NCI-H2196 (cell line): ENCODE results near the gene PACRG.

ENCODE experiments used
- DNase-seq: peaks from one replicate; lab custom pipeline; 2025; ENCODE audit not compliant: unreplicated experiment; lab: John Stamatoyannopoulos, UW

The PACRG gene

DNA sequence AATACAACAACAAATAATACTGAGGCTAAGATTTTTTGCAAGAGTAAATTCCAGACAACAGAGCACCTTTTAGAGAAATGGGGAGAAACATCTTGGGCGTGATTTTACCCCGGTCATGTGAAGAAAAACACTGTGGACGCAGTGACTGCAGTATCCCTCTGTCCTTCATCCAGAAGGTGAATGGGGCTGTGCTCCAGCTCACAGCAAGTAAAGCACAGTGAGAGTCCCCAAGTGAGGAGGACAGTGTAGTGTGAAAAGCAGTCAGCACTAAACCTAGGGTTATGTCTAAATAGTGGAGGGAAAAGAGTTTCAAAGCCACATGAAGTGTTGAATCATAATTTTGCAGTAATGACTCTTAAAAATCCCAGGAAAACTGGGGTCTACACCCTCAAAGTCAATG, 338.4 kb downstream of the PACRG start:
- no peak for DNase-seq

DNA sequence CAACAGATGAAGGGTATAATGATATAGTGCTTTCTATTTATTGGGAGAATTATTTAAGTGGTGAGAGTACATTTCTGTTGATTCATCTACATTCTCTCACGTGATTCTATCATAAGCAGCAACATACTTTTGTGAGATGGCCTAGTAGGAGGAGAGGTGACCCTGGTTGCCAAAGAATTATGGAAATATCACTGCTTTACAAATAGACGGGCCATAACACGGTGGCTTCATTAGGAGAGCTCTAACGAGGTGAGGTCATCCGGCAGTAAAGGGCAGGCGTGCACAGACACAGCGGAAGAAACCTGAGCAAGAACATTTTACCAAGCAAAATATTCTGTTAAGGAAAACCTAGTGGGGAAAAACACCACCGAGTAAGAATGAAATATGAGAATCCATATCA, 349.4 kb downstream of the PACRG start:
- no peak for DNase-seq

DNA sequence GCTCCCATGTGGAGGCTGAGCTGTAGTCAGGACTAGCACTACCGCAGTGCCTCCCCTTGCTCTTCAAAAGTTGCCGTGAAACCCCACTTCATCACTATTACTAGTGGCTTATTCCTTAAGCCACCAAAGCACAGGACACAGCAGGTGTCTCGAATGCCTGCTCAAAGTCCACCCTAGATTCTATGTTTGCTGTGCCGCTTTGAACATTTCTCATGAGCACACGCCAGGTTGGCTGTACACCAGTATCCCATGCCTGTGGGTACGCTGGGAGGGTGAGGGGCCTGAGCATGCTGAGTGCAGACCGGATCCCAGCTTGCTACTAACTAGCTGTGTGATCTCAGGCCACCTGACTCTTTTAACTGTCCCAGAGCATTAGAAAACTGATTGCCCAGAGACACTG, 350.9 kb downstream of the PACRG start:
- no peak for DNase-seq

DNA sequence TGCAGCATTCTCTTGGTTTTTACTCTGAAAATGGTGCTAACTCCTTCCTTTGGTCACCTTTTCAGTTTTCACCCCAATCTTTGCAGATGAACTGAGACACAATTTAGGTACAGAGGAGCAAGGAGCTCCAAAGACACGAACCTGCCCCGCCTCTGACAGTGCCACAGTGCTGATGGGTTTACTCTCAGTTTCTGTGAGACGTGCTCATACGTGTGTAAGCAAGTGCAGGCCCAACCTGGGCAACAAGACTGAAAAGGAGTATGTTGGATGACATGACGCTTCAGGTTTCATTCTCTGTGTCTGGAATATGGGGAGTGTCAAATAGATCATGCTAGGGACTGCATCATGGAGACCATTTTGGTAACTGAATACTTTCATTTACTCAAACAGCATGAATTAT, 352.5 kb downstream of the PACRG start:
- DNase-seq: no peak

DNA sequence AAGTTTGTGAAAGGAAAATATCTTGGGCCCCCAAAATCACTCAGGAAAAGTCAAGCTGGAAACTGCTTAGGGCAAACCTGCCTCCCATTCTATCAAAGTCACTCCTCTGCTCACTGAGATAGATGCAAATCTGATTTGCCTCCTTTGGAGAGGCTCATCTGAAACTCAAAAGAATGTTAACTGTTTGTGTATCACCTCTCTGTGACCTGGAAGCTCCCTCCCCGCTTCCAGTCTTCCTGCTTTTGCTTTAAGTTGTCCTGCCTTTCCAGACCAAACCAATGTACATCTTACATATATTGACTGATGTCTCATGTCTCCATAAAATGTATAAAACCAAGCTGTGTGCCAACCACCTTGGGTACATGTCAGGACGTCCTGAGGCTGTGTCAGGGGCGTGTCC, 355.4 kb downstream of the PACRG start:
- no peak for DNase-seq

DNA sequence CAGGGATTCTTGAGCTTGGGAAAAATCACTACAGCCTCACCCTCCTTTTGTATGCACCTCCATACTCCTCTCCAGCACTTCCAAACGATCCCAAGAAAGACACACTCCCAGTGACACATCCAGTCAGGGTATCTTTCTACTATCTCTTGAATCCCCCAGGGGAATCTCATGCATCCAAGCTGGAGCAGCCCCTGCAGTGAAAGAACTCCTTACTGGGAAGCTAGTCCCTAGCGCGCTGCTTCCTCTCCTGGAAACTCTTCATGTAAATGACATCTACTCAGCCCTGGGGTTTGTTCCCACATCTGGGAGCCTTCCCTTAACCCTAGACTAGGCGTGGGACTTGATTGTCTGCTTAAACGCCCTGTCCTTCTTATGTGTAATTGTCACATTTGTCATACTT, 357.7 kb downstream of the PACRG start:
- no peak for DNase-seq

DNA sequence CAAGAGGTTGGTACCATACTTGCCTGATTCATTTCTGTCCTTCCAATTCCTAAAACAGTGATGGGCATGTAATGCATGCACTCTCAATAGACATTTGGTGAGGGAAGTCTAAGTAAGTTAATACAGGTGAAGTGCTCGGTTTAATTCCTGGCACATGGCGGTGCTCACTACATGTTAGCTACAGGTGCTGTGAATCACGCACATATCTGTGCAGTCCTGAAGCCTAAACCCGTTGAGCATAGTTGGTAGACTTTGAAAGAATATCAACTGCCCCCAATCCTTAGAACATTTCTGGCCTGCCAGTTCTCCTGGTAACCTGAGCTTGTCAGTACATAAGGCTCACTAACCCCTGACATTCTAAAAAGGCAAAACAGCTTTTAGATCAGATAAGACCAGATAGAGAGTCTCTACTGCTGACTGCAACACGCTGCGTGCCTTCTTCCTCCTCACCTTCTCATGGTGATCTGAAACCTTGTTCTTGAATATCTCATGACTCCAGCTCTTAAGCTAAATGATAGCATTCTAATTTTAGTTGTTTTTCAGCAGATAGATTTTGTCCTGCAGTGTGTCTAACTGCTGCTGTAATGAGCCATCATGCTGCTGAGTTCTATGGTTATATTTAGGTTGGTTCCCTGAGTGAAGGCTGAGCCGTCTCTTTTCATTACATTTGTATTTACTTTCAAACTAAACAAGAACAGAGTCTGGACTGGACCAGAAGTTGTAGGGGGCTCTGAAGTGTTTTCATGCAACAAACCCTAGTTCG, 358.3 kb downstream of the PACRG start:
- DNase-seq: no peak

DNA sequence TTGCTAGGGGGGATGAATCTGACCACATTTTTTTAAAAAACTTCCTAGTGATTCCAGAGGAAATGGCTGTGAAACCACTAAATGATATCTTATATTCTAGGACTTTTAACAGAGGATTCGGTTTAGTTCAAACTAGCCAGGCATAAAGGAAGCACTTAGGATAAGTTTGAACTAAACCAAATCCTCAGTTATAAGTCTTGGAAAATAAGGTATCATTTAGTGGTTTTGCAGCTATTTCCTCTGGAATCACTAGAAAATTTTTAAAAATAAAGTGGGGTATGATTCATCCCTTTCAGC, 358.8 kb downstream of the PACRG start:
- DNase-seq: no peak

DNA sequence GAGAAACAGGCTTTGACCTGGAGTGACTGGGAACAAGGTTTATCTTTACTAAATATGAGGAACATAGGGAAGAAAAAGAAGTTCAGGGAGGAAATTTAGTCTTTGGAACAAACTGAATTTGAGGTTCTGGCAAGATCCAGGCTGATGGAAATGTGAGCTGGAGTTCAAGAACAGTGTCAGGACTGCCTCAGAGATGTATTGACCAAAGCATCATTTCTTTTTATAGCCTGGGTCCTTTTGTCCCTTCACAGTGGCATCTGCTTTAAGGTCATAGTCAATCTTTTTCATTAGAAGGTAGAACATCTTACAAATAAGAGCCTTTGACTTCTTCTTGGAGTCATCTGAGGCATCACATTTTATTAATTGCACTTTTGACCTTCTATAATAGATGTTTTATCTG, 360.2 kb downstream of the PACRG start:
- DNase-seq: no peak

DNA sequence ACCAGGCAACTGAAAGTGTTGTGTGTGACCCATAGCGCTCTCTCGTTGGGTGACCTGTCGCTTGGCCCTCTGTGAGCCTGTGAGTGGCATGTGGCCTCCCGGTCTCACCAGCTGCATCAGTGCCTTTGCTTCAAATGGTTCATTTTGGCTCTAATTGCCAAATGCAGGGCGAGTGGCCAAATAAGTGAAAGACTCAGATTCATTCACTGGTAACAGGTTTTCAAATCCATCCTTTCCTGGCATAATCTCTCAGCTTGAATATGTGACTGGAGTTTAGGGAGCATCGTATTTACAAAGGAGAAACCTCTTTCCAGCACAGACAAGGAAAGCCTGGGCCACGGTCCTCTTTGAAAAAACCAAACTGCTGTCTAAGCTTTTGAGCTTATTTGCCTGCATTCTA, 365.1 kb downstream of the PACRG start:
- DNase-seq: no peak

DNA sequence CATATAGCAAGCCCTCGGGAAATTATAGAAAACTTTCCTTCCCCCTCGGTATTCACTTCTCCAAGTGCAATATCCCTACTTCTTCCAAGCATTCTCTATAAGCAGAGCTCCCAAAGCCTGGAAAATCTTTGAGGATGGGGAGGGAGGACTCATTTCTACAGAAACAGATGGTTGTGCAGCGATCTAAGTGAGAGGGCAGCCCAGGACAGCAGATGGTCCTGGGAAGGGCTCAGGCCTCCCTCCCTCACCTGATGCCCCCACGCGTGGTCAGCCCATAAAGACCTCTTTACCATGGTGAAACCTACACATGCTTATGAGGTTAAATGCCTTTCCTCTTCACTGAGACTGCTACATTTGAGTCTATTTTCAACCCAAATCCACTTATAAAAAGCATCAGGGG, 367.1 kb downstream of the PACRG start:
- DNase-seq: no peak

DNA sequence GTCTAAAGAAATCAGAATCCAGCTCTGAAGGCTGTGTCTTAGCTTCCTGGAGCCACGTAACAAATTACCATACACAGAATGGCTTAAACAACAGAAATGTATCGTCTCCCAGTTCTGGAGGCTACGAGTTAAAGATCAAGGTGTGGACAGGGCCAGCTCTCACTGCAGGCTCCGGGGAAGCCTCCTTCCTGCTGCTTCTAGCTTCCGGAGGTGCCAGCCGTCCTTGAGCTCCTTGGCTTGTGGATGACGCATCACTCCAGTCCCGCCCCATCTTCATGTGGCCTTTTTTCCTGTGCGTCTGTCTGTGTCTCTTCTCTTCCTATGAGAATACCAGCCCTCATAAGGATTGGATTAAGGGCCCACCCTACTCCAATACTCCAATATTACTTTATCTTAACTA, 367.6 kb downstream of the PACRG start:
- no peak for DNase-seq

DNA sequence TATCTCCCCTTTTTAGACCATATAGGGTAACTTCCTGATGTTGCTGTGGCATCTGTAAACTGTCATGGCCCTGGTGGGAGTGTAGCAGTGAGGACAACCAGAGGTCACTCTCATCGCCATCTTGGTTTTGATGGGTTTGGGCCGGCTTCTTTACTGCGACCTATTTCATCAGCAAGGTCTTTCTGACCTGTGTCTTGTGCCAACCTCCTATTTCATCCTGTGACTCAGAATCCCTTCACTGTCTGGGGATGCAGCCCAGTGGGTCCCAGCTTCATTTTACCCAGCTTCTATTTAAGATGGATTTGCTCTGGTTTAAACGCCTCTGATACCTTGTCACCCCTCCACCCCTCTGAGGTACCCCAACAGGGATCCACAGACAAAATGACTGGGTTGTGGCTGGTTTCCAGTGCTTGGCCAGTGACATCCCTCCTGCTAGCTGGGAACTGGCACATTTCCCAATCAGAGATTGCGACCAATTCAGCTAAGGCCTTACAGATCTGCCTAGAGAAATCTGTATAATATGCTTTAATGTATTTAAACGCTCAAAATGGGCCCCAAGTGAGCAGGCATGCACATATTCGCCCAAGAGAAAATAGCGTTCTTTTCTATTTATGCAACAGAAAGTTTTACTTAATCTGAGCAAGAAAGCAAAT, 371.2 kb downstream of the PACRG start:
- no peak for DNase-seq

DNA sequence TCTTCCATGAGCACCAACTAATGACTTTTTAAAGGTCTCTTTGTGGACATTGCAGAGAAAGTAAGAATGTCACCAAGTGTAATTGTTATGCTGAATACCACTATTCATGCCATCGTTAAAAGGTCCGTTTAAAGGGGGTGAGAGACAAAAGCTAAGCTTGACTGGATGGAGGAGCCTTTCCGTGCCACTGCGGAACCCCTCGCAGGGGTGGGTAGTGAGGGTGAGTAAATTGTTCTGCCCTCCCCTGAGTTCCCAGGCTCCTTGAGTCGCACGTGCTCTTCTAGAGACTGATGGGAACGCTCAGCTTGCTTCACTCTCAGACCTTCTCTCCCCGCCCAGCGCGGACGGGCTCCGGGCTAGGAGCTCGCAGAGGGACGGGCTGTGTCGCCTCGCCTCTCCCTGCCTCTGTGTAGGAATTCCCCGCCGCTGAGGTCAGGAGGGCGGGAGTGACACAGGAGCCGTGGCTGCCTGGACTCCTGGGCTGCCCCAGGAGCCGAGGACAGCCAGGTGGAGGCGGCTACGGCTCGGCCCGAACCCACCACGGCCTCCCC, 371.9 kb downstream of the PACRG start:
- no peak for DNase-seq

DNA sequence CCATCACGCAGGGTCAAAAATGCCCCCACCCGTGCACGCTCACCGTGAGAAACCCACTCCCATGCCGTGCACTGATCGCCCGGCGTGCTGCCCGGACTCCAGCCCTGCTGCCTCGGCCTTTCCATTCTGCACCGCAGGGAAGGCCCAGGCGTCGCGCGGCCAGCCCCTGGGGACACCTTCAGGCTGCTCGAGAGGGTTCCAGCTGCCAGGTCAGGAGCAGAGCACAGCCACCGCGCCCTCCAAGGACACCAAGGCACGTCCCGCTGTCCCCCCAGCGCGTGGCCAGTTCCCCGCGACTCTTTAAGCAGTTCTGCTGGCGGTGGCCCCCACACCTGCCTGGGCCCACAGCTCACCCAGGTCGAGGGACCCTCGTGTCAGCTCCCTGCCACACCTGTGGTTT, 372.5 kb downstream of the PACRG start:
- DNase-seq: no peak

DNA sequence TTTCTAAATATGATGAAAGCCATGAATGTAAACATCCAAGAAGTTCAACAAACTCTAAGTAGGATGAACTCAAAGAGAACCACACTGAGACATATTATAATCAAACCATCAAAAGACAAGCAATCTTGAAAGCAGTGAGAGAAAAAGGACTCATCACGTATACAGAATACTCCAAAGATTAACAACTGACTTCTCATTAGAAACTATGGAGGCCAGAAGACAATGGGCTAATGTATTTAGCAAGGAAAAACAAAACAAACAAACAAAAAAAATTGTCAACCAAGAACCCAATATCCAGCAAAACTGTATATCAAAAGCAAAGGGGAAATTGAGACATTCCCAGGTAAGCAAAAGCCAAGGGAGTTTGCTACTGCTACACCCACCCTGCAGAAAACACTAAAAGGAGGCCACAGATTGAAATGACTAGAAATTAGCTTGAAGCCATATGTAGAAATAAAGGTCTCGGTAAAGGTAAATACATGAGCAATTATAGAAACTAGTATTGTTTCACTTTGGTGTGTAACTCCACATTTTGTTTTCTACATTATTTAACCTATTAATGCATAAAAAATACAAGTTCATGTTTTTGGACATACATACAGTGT, 385.7 kb downstream of the PACRG start:
- DNase-seq: no peak

DNA sequence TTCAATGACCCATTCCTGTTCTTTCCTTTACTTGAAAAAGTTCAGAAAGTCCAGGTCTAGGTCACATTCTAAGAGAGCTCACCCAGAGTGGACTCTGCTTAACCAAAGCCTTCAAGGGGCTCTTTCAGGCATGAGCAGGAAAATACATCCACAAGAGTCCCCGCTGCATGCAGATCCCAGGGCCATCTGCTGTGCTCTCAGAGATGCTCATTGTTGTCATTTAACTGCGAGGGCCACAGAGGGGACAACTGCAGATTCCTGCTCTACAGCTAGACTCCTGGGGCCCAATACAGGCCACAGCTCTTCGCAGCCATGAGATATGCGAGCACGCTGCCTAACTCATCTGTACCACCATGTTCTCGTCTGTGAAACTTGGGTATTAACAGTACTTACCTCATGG, 391.2 kb downstream of the PACRG start:
- DNase-seq: no peak

DNA sequence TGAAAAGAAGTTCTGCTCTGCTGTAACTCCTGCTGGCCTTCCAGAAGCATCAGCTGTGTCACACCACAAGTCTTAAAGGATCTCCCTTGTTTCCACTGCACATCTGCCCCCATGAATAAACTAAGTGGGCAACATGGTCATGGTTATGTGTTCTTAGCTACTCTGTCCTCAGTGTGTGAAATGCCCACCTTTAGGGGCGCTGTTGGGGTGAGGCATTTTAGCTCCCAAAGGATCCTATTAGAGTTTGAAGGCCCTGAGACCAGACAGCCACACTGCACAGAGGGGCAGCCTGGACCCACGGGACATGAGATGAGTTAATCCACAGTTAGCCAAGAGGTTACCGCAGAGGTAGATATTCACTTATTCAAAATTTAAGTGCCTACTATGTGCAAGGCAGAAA, 392.4 kb downstream of the PACRG start:
- no peak for DNase-seq

DNA sequence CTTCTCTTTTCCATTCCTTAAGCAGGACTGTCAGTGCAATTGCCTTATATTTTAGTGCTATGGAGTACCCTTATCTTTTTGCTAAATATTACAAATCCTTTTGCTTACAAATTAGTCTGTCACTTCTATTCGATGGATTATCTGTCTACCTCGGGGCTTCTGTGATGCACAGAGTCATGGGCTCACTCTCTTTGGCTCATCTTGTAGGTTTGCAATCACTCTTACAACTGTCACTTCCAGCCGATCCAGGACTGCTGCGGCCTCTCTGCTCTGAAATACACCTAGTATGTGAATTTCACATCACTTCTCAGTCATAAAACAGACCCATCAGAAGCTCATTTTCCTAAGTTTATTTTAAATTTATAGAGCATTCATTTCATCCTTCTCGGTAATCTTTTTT, 393.5 kb downstream of the PACRG start:
- no peak for DNase-seq

DNA sequence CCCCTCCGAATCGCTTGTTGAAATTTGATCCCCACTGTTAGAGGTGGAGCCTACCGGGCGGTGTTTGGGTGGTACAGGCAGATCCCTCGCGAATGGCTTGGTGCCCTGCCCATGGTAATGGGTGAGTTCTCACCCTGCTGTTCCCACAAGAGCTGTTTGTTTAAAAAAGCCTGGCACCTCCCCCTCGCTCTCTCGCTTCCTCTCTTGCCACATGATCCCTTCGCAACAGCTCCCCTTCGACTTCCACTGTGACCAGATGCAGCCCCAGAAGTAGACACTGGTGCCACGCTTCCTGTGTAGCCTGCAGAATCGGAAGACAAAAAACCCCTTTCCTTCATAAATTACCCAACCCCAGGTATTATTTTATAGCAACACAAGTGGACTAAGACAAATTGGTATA, 394.6 kb downstream of the PACRG start:
- no peak for DNase-seq

DNA sequence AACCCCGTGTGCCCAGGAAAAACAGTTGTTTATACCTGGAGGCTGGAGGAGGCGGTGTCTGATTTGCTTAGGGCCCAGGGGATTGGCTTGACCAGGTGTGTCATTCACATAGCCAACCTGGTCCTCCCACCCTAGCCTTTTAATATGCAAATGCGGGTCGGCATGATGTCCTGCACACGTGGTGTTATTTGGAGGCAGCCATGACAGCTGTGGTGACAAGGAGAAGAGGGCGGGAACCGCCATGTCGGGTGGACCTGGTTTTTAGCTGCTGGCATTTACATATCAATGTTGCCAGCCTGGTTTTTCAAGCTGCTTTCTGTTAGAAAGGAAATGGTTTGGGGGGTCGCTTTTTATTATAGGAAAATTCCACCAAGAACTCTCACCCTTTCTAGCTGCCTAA, 395.3 kb downstream of the PACRG start:
- DNase-seq: no peak

DNA sequence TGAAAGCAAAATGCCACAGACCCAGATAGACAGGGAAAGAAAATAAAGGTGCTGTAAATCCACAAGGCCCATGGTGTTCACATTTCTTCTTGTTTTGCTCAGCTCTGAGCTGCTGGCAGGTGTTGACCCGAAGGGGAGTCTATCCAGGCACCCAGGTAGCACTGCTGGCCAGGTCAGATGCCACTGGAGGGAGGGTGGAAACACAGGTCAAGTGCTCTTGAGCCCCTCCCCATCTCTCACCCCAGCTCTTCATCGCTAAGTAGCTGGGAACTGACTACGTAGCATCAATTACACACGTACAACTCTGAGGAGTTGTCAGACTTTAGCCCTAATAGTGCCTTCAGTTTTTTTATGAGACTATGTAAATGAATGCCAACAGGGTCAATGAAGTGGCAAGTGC, 399.0 kb downstream of the PACRG start:
- DNase-seq: no peak

DNA sequence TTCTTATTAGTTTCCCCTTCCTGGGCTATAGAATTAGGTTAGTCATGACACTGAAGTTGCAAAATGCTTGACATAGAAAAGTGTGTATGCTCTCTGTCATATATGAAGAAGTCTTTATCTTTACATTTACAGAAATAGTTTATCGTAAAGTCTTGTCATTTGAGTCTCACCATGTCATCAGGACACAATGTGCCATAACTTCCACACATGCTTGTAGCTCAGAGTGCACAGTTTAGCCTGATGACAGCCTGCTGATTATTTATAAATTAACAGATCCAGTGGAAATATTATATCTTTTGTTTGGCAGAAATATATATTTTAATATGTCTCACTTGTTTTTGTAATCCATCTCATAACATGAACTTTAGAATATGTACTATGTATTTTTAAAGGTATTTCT, 399.8 kb downstream of the PACRG start:
- no peak for DNase-seq
